HG03565 (cell line): Measurements from ENCODE around the gene PACRG.

Source experiments
- ATAC-seq: cut with Tn5 transposase; IDR thresholded peaks from one replicate; pipeline ENCODE4 v1.9.1; 2021; ENCODE audit warnings: mild to moderate bottlenecking, moderate library complexity; ENCODE audit not compliant: unreplicated experiment

Gene PACRG

DNA sequence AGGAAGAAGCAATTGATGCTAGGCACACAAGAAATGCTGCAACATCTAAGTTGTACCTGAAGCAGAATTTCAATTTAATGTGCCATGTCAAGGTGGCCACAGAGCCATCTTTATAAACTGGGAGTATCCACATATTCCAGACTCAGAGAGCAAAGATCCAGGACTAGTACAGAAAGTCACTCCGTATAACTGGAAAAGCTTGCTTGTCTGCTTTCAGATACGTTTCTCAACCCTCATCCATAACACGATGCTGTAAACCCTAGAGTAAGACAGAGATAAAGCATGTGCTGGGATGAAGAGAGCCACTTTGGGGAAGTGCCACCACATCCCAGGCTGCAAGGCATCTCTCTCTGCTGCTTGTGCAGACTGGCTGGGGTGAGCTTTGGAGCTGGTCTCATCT is 134.7 kb downstream of the PACRG start:
- ATAC-seq: no peak

- ATAC-seq: no peak
Observed at GRCh38 chr6:162862941-162863340, 135.2 kb downstream of the PACRG start.

- no peak for ATAC-seq
Observed at GRCh38 chr6:162863821-162864220, 136.0 kb downstream of the PACRG start.

DNA sequence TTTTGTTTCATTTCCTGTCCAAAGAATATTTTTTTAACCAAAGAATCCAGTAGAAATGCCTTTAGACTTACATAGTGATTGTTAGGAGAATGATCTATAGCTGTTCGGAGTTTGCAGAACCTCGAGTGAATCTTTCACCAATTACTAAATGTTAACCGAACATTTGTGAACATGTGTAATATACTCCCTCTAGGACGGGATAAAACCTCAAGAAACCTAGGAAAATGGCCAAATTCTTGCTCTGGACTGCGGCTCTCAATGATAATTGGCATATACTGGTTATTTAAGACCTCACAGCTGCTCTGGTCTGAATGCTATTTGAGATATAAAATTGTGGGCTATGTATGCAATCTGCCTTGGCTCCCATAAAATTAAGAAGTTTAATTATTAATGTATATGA is 137.1 kb downstream of the PACRG start:
- ATAC-seq: no peak

DNA sequence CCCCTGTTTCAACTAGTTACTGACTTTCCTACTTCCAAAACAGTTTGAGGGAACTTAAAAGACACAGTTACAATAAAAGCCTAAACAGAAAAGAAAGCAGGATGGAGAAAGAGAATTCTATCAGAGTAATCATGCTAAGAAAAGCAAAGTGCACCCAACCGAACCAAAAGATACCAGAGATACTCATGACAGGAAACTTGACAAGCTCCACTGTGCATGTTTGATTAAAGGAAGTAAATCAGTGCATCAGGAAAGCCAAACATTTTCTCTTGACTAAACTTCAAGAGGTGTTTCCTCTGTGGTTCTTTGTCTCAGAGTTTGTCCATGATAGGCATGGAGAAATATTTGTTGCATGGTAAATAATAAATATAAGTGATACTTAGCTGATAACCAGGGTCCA is 138.9 kb downstream of the PACRG start:
- no peak for ATAC-seq

- ATAC-seq: no peak
Observed at GRCh38 chr6:162868397-162868796, 140.6 kb downstream of the PACRG start.

DNA sequence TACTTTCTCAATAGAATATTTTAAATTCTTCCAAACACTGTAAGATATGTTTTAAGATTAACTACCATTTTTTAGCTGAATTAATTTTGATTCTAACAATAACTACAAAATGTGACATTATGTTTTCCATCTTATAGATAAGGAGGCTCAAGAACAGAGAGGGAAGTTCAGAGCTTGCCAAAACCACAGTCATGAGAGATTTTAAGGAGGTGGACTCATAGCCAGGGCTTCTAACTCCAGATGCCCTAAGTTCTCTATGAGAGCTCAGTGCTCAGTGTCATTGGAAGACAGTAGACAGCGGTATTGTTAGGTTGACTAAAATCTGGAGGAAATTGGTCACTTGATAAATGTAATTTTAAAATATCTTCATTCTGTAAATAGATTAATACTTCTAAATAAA is 144.2 kb downstream of the PACRG start:
- no peak for ATAC-seq

GRCh38 chr6:162873537-162873936 is 145.8 kb downstream of the PACRG start:
- no peak for ATAC-seq

DNA sequence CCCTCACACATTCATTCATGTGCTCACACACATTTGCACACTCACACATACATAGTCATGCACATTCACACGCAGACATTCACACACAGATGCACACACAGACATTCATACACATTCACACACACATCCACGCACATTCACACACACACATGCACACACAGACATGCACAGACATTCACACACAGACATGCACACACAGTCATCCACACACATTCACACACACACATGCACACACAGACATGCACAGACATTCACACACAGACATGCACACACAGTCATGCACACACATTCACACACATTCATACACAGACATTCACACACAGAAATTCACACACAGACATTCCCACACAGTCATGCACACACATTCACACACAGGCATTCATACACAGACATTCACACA is 147.3 kb downstream of the PACRG start:
- no peak for ATAC-seq

- ATAC-seq: no peak
Observed at GRCh38 chr6:162882801-162883481, 155.2 kb downstream of the PACRG start.

GRCh38 chr6:162887981-162888689 is 160.4 kb downstream of the PACRG start:
- no peak for ATAC-seq

- no peak for ATAC-seq
Observed at GRCh38 chr6:162889303-162889702, 161.5 kb downstream of the PACRG start.

- no peak for ATAC-seq
Observed at GRCh38 chr6:162898011-162898410, 170.2 kb downstream of the PACRG start.

GRCh38 chr6:162899148-162899547 is 171.4 kb downstream of the PACRG start:
- no peak for ATAC-seq

- no peak for ATAC-seq
Observed at GRCh38 chr6:162900503-162900902, 172.7 kb downstream of the PACRG start.

DNA sequence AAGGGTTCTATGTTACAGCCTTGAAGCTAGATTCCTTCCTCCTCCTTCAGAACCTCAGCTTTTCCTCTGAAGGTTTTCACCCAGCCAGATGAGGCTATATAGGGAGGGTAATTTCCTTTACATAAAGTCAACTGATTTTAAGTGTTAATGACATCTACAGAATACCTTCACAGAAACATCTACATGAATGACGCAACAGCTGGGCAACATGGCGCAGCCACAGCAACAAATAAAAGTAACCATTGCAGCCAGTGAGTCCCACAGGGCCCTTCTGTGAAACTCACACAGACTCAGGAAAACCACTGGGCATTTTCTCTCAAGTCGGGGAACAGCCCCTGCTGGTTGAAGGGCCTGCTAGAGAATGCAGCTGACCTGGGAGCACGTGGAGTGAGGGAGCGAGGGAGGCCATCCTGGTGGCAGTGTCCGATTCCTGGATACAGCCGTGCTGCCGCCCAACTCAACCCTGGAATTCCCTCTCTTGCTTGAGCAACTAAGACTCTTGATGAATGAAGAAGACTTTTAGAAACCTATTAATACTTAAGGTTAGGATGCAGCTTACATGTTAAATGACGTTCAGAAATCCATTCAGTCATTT is 176.4 kb downstream of the PACRG start:
- ATAC-seq: no peak

DNA sequence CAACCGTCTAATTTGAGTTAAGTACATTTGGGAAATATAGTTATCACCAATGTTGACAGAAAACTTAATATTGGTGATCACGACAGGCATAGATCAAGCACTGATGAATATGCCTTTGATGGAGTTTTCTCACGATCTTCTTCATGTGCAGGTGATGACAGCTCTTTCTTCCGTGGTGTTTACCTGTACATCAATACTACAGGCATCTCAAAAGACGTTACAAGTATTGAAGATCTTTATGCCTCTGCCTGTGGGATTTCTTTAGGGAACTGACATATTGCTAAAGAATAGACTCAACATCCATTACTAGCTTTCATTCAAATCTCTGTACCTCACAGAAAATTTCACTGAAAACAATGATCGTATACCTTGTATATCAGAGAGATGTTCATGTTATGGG is 178.7 kb downstream of the PACRG start:
- no peak for ATAC-seq

DNA sequence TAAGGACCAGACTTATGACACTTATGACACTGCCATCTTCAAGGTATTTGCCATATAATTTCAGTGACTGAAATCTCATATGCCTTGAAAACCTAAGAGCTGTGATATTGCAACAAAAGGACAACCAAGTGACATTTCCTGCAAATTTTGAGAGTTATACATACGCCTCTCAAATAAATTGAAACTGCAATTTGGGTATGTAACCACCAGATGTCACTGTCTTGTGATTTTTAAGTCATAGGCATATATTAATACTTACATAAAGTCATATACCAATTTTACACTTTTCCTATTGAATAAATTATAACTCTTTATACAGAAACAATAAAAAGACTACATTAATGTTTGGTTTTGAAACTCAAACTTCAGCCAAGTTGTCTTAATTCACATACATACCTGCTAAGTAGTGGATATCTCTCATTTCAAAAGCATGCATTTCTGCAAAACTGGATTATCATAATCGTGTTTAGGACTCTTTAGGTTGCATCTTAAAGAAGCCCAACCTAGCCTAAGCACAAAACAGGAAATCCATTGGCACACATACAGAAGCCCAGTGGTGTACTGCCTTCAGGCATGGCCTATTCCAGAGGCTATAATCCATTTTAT is 180.2 kb downstream of the PACRG start:
- no peak for ATAC-seq

- no peak for ATAC-seq
Observed at GRCh38 chr6:162913206-162913605, 185.4 kb downstream of the PACRG start.

DNA sequence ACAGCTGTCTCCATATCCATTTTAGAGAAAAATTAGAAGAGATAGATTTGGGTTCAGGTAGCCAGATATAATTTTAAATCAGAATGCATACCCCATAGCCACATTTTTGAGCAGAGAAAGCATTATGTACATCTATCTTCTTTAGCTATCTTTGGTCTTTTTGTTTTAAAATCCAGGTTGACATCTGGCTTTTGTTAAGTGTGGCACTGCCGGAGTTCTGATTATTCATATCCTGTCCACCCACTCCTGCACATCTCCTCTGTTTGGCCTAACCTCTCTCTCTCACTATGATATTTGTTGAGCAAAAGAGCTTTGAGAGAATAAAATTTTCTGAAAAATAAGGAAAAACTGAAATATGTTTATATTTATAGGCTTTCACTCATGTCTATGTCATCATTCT is 189.7 kb downstream of the PACRG start:
- no peak for ATAC-seq

- ATAC-seq: no peak
Observed at GRCh38 chr6:162921062-162921461, 193.3 kb downstream of the PACRG start.

- ATAC-seq: no peak
Observed at GRCh38 chr6:162921510-162922040, 193.8 kb downstream of the PACRG start.
